ENCODE measurements around the gene HINFP.
"Not testable (repeated sequence)": the region's sequence is repeated elsewhere in the genome, so short reads cannot be mapped to it uniquely, and the experiment has no call there.

HINFP gene

GRCh38 chr11:119179342-119179741 is 58.0 kb downstream of the HINFP start:
- Histone ChIP-seq H3K4me3 (ENCODE audit: low read depth in 1 of 5, low read length in 5 of 5) (no peak overlapping the region), H3K27ac (ENCODE audit: low read depth, low read length) (no peak overlapping the region), H3K9me3 (ENCODE audit: control insufficient read depth in 5 of 5, low read length in 5 of 5) (no peaks in the 10 kb centered on the region), H3K27me3 (ENCODE audit: control insufficient read depth in 5 of 5, insufficient read depth in 4 of 5, low read length in 5 of 5) (no peaks in the 10 kb centered on the region), H3K36me3 (ENCODE audit: control insufficient read depth in 5 of 5, insufficient read depth in 5 of 5, low read length in 5 of 5) (peaks cover 0 to 63% (median 50%) of the 10 kb centered on the region in 5 donors), H3K9ac (ENCODE audit: low read length in 5 of 5) (no peak overlapping the region), H3K4me1 (ENCODE audit: control insufficient read depth in 5 of 5, insufficient read depth in 5 of 5, low read length in 5 of 5) (peaks cover 0 to 21% (median 7%) of the 10 kb centered on the region in 5 donors)

- Histone ChIP-seq H3K9ac (ENCODE audit: low read length in 5 of 5) (no peak overlapping the region), H3K4me1 (ENCODE audit: control insufficient read depth in 5 of 5, insufficient read depth in 5 of 5, low read length in 5 of 5) (peaks cover 0 to 21% (median 7%) of the 10 kb centered on the region in 5 donors), H3K9me3 (ENCODE audit: control insufficient read depth in 5 of 5, low read length in 5 of 5) (no peaks in the 10 kb centered on the region), H3K36me3 (ENCODE audit: control insufficient read depth in 5 of 5, insufficient read depth in 5 of 5, low read length in 5 of 5) (peaks cover 0 to 56% (median 44%) of the 10 kb centered on the region in 5 donors), H3K4me3 (ENCODE audit: low read depth in 1 of 5, low read length in 5 of 5) (no peak overlapping the region), H3K27ac (ENCODE audit: low read depth, low read length) (no peak overlapping the region), H3K27me3 (ENCODE audit: control insufficient read depth in 5 of 5, insufficient read depth in 4 of 5, low read length in 5 of 5) (no peaks in the 10 kb centered on the region)
Observed at GRCh38 chr11:119179983-119180382, 58.6 kb downstream of the HINFP start.

- Histone ChIP-seq H3K36me3 (ENCODE audit: control insufficient read depth in 5 of 5, insufficient read depth in 5 of 5, low read length in 5 of 5) (peaks cover 0 to 47% (median 36%) of the 10 kb centered on the region in 5 donors), H3K9me3 (ENCODE audit: control insufficient read depth in 5 of 5, low read length in 5 of 5) (no peaks in the 10 kb centered on the region), H3K9ac (ENCODE audit: low read length in 5 of 5) (no peak overlapping the region), H3K27me3 (ENCODE audit: control insufficient read depth in 5 of 5, insufficient read depth in 4 of 5, low read length in 5 of 5) (peaks cover 0 to 2% (median 0%) of the 10 kb centered on the region in 5 donors), H3K4me1 (ENCODE audit: control insufficient read depth in 5 of 5, insufficient read depth in 5 of 5, low read length in 5 of 5) (peaks cover 3 to 27% (median 8%) of the 10 kb centered on the region in 5 donors), H3K4me3 (ENCODE audit: low read depth in 1 of 5, low read length in 5 of 5) (no peak overlapping the region), H3K27ac (ENCODE audit: low read depth, low read length) (no peak overlapping the region)
Observed at GRCh38 chr11:119180729-119181676, 59.6 kb downstream of the HINFP start.

- no peaks in the 10 kb centered on the region for H3K9me3 ChIP-seq (ENCODE audit: control insufficient read depth in 5 of 5, low read length in 5 of 5)
- peaks cover 4 to 29% (median 9%) of the 10 kb centered on the region in 5 donors for H3K4me1 ChIP-seq (ENCODE audit: control insufficient read depth in 5 of 5, insufficient read depth in 5 of 5, low read length in 5 of 5)
Observed at GRCh38 chr11:119181677-119182412, 60.5 kb downstream of the HINFP start.

GRCh38 chr11:119184399-119184798 is 63.0 kb downstream of the HINFP start:
- H3K36me3 ChIP-seq (ENCODE audit: control insufficient read depth in 5 of 5, insufficient read depth in 5 of 5, low read length in 5 of 5), result peaks cover 0 to 40% (median 32%) of the 10 kb centered on the region in 5 donors
- H3K27ac ChIP-seq (ENCODE audit: low read depth, low read length); H3K9me3 ChIP-seq (ENCODE audit: control insufficient read depth in 5 of 5, low read length in 5 of 5); H3K27me3 ChIP-seq (ENCODE audit: control insufficient read depth in 5 of 5, insufficient read depth in 4 of 5, low read length in 5 of 5); H3K4me3 ChIP-seq (ENCODE audit: low read depth in 1 of 5, low read length in 5 of 5); H3K9ac ChIP-seq (ENCODE audit: low read length in 5 of 5): not testable (repeated sequence)
- peaks cover 3 to 20% (median 9%) of the 10 kb centered on the region in 5 donors for H3K4me1 ChIP-seq (ENCODE audit: control insufficient read depth in 5 of 5, insufficient read depth in 5 of 5, low read length in 5 of 5)

More at GRCh38 chr11:119181677-119182412, 60.5 kb downstream of the HINFP start:
- Histone ChIP-seq H3K27me3 (ENCODE audit: control insufficient read depth in 5 of 5, insufficient read depth in 4 of 5, low read length in 5 of 5) (peaks cover 0 to 2% (median 0%) of the 10 kb centered on the region in 5 donors), H3K27ac (ENCODE audit: low read depth, low read length) (no peak overlapping the region), H3K9ac (ENCODE audit: low read length in 5 of 5) (no peak overlapping the region), H3K36me3 (ENCODE audit: control insufficient read depth in 5 of 5, insufficient read depth in 5 of 5, low read length in 5 of 5) (peaks cover 0 to 47% (median 36%) of the 10 kb centered on the region in 5 donors), H3K4me3 (ENCODE audit: low read depth in 1 of 5, low read length in 5 of 5) (no peak overlapping the region)

All from subcutaneous abdominal adipose tissue (tissue), 5 donors.